Hepatocyte (in vitro differentiated cells): ENCODE measurements around the gene OR6J1.

ENCODE experiments used
- EZH2 ChIP-seq: fragments of 200-600 bp; sonication (generic); IDR thresholded peaks from 2 replicates; pipeline ENCODE4 v1.6.1; 2016; ENCODE audit warnings: antibody characterized with exemption, mild to moderate bottlenecking, borderline replicate concordance
- TF ChIP-seq, protein P1 (sequence below): fragments of 200-600 bp; sonication (generic); IDR thresholded peaks from 2 replicates; pipeline ENCODE4 v1.5.1; 2016; ENCODE audit warnings: antibody characterized with exemption, mild to moderate bottlenecking; ENCODE audit not compliant: poor library complexity

DNA sequence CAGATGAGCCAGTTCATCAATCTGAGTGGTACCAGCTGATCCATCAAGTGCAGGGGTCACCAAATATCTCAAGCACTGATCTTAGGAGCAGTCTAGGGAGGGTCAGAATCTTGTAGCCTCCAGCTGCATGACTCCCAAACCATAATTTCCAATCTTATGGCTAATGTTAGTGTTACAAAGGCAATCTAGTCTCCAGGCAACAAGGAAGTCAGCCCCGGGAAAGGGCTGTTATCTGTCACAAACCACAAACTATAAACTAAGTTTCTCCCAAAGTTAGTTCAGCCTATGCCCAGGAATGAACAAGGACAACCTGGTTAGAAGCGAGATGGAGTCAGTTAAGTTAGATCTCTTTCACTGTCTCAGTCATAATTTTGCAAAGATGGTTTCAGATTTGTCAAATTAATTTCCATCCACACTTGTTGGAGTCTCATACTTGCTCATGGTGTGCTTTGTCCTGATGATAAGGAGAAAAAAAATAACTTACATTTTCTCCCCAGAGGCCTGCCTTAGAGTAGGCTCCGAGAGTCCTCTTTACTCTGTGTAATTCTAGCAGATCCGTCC lies 49.9 kb downstream of the OR6J1 start:
- TF ChIP-seq, protein P1, sequence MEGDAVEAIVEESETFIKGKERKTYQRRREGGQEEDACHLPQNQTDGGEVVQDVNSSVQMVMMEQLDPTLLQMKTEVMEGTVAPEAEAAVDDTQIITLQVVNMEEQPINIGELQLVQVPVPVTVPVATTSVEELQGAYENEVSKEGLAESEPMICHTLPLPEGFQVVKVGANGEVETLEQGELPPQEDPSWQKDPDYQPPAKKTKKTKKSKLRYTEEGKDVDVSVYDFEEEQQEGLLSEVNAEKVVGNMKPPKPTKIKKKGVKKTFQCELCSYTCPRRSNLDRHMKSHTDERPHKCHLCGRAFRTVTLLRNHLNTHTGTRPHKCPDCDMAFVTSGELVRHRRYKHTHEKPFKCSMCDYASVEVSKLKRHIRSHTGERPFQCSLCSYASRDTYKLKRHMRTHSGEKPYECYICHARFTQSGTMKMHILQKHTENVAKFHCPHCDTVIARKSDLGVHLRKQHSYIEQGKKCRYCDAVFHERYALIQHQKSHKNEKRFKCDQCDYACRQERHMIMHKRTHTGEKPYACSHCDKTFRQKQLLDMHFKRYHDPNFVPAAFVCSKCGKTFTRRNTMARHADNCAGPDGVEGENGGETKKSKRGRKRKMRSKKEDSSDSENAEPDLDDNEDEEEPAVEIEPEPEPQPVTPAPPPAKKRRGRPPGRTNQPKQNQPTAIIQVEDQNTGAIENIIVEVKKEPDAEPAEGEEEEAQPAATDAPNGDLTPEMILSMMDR: no peak
- no peak for TF ChIP-seq EZH2
